Stimulated activated CD8-positive, alpha-beta memory T cell treated with anti-CD3 and anti-CD28 coated beads, Interleukin-7, amount 100 ng/mL, for 4 hours (primary cell): Measurements from ENCODE around the gene PIGO.

ENCODE experiments used
- DNase-seq, 2 donors: peaks; one replicate each; pipeline ENCODE4 v3.0.0-alpha.2; 2020; ENCODE audit warnings: low read depth in 2 of 2

The PIGO gene

GRCh38 chr9:35096035-35096849 is at the start of gene PIGO:
PIGO (minus strand) TSS chr9:35096591; CDS start chr9:35095565, 1,026 bp downstream.
- peak; percentile 80 to 86 for DNase-seq

- no peak for DNase-seq
Observed at GRCh38 chr9:35142037-35142436, 45.6 kb upstream of the PIGO start.

- no peak for DNase-seq
Observed at GRCh38 chr9:35140093-35140492, 43.7 kb upstream of the PIGO start.

- no peak for DNase-seq
Observed at GRCh38 chr9:35136866-35137265, 40.5 kb upstream of the PIGO start.

- no peak for DNase-seq
Observed at GRCh38 chr9:35135988-35136387, 39.6 kb upstream of the PIGO start.

GRCh38 chr9:35134920-35135319 is 38.5 kb upstream of the PIGO start:
- DNase-seq = no peak

- peak; percentile 76 to 82 for DNase-seq
Observed at GRCh38 chr9:35116898-35117551, 20.6 kb upstream of the PIGO start.

GRCh38 chr9:35116539-35116897 is 20.1 kb upstream of the PIGO start:
- no peak for DNase-seq

GRCh38 chr9:35115680-35116538 is 19.5 kb upstream of the PIGO start, which contains the start of gene ATOSB:
ATOSB (minus strand) TSS chr9:35115862; CDS start chr9:35108274, 7,588 bp downstream.
- peak; percentile 85 to 90 for DNase-seq

GRCh38 chr9:35114840-35115628 is 18.6 kb upstream of the PIGO start:
- peak in 1 of 2 donors; percentile 19 for DNase-seq

GRCh38 chr9:35114113-35114839 is 17.9 kb upstream of the PIGO start:
- peak; percentile 44 to 56 for DNase-seq

- no peak for DNase-seq
Observed at GRCh38 chr9:35112257-35113020, 16.0 kb upstream of the PIGO start.

GRCh38 chr9:35111001-35111933 is 14.9 kb upstream of the PIGO start:
- peak; percentile 93 to 94 for DNase-seq

GRCh38 chr9:35110327-35110761 is 14.0 kb upstream of the PIGO start:
- no peak for DNase-seq

GRCh38 chr9:35108946-35109575 is 12.7 kb upstream of the PIGO start:
- DNase-seq = no peak

- no peak for DNase-seq
Observed at GRCh38 chr9:35108461-35108860, 12.1 kb upstream of the PIGO start.

GRCh38 chr9:35107297-35108290 is 11.2 kb upstream of the PIGO start:
- DNase-seq = no peak
